HCT116 (cell line): Measurements from ENCODE around the gene INF2.

Source experiments
- ATF3 ChIP-seq: IDR thresholded peaks from 2 replicates; pipeline ENCODE4 v1.6.1; 2012
- CTCF ChIP-seq, 3 experiments: fragments of 200-600 bp in 1 of 3; sonication (generic) in 1 of 3; IDR thresholded peaks in 2 of 3; conservative IDR thresholded peaks in 1 of 3; 2 replicates each; pipeline ENCODE4 v1.5.1; 2012 to 2017; ENCODE audit warnings: low read depth in 2 of 3, low read length in 2 of 3, antibody characterized with exemption in 1 of 3, borderline replicate concordance in 1 of 3, control low read depth in 1 of 3, mild to moderate bottlenecking in 1 of 3, mixed read lengths in 1 of 3, mixed run types in 1 of 3, moderate library complexity in 1 of 3; ENCODE audit not compliant: insufficient read depth in 1 of 3
- EZH2 ChIP-seq: fragments of 200-600 bp; sonication (generic); IDR thresholded peaks from 2 replicates; pipeline ENCODE4 v1.6.1; 2017; ENCODE audit warnings: antibody characterized with exemption, mixed run types
- FOSL1 ChIP-seq: IDR thresholded peaks from 2 replicates; pipeline ENCODE4 v1.6.1; 2012; ENCODE audit warnings: low read depth
- JUND ChIP-seq: IDR thresholded peaks from 2 replicates; pipeline ENCODE4 v1.6.1; 2012
- MAX ChIP-seq: IDR thresholded peaks from 2 replicates; pipeline ENCODE4 v1.6.1; 2012
- POLR2A ChIP-seq: IDR thresholded peaks from 2 replicates; pipeline ENCODE4 v1.7.0; 2011; ENCODE audit warnings: borderline replicate concordance; ENCODE audit not compliant: insufficient read depth, insufficient read length; ENCODE audit errors: extremely low read depth
- POLR2AphosphoS5 ChIP-seq: IDR thresholded peaks from 2 replicates; pipeline ENCODE4 v1.6.1; 2011; ENCODE audit warnings: mild to moderate bottlenecking, low read depth, low read length, moderate library complexity
- RAD21 ChIP-seq: IDR thresholded peaks from 2 replicates; pipeline ENCODE4 v1.6.1; 2012; ENCODE audit warnings: low read depth, mild to moderate bottlenecking
- REST ChIP-seq: IDR thresholded peaks from 2 replicates; pipeline ENCODE4 v1.6.1; 2012; ENCODE audit warnings: low read depth
- TCF7L2 ChIP-seq: IDR thresholded peaks from 2 replicates; pipeline ENCODE4 v1.7.0; 2011; ENCODE audit warnings: borderline replicate concordance, inconsistent platforms; ENCODE audit not compliant: insufficient read depth, insufficient read length; ENCODE audit errors: extremely low read depth
- YY1 ChIP-seq: IDR thresholded peaks from 2 replicates; pipeline ENCODE4 v1.6.1; 2011; ENCODE audit warnings: low read length, low read depth, moderate library complexity, mild to moderate bottlenecking; ENCODE audit not compliant: insufficient replicate concordance; ENCODE audit errors: extremely low read depth
- ZFX ChIP-seq: fragments of 450-650 bp; IDR thresholded peaks from 2 replicates; pipeline ENCODE4 v1.6.1; 2017

GRCh38 chr14:104755621-104756020, 66.2 kb downstream of the INF2 start:
- no peak for TF ChIP-seq CTCF (IDR thresholded peaks at IDR 0.05 in 2 of 3, conservative IDR thresholded peaks at IDR 0.05 in 1 of 3; ENCODE audit: borderline replicate concordance in 1 of 3, insufficient read depth in 1 of 3, low read depth in 2 of 3, low read length in 2 of 3)
- no peak for TF ChIP-seq EZH2
- TF ChIP-seq FOSL1: no peak
- TF ChIP-seq TCF7L2: no peak
- TF ChIP-seq REST: no peak
- TF ChIP-seq JUND: no peak
- no peak for TF ChIP-seq POLR2A
- no peak for TF ChIP-seq YY1
- TF ChIP-seq MAX: no peak
- TF ChIP-seq RAD21: no peak
- no peak for TF ChIP-seq POLR2AphosphoS5
- no peak for TF ChIP-seq ZFX
- TF ChIP-seq ATF3: no peak
